Hematopoietic multipotent progenitor cell treated with erythropoietin and hydrocortisone succinate and interleukin-3 and kit ligand, for 8 days (in vitro differentiated cells): ENCODE results near the gene SHANK1.

Experiments used
- DNase-seq: peaks from one replicate; pipeline ENCODE4 v3.0.0-alpha.2; 2015

SHANK1 gene

DNA sequence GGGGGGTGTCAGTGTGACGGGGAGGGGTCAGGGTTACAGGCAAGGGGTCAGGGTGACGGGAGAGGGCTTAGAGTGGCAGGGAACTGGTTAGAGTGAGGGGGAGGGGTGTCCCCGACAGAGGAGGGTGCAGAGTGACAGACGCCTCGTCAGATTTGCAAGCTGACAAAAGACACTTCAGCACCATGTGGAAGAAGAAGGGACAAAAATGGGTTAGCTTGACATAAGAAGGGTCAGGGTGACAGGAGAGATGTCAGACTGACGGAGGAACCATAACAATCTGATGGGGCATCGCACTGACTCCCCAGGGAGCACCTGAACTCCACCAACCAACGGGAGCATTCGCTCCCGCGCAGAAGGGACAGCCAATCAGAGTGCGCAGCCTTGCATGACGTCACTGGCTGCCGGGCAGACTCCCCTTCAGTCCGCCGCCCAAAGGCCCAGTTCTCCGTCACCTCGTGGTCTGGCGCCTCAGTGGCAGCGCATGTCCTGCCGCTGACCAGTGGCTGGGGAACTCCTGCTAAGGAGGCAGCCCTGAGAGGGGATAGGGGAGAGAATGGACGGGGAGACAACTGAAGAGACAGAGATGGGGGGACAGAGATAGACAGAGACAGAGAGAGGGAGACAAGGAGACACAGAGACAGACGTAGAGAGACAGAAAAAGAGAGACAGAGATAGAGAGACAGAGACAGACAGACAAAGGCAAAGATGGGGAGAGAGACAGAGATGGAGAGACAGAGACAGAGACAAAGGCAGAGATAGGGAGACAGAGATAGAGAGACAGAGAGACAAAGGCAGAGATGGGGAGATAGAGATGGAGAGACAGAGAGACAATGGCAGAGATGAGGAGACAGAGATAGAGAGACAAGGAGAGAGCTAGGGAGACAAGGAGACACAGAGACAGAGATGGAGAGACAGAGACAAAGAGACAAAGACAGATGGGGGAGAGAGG is 40.2 kb downstream of the SHANK1 start:
- DNase-seq, result peak; percentile 83

DNA sequence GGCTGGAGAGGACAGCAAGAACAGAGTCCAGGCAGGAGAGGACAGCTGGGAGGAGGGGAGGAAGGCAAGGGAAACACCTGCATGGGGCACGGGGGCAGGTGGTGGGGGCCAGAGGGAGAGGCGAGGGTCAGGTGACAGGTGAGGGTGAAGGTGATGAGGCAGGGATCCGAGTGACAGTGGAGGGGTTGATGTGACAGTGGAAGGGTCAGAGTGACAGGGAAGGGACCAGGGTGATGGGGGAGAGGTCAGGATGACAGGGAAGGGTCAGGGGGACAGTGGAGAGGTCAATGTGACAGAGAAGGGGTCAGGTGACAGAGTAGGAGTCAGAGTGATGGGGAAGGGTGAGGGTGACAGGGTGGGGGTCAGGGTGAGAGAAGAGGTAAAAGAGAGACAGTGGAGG is 41.3 kb downstream of the SHANK1 start:
- no peak for DNase-seq

DNA sequence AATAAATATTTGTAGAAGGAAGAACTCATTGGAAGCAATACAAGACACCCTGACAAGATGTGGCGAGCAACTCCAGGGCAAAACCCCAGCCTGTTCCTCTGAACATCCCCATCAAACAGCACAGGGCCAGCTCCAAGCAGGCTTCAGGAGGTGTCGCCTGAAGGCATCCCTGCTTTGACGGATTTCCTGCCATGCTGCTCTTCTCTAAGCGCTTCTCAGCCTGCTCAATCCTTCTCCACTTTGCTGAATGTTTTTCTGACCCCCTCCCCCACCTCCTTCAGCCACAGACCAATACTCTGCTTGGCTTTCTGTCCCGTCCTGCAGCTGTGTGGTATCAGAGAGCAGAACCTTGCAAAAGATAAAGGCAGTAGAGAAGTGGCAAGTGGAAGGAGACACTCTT is 42.0 kb downstream of the SHANK1 start:
- no peak for DNase-seq

DNA sequence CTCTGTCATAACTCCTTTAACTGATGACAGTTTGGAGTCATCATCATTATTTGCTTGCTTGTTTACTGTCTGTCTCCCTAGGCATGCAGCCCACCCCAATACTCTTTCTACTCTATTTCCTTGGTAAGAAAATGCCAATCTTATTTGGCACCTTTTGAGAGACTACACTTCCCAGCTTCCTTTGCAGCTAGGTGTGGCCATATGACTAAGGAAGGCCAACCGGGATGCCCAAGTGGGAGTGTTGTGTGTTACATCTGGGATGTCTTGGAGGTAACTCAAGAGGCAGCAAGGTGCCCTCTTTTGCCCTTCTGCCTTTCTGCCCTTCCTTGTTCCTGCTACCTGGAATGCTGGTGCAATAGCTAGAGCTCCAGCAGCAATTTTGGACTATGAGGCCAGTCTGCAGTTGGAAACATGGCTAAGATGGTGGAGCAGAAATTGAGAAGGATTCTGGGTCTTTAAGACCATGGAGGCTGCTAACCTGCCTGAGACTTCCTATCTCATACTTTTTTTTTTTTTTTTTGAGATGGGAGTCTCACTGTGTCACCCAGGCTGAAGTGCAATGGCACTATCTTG is 42.9 kb downstream of the SHANK1 start:
- DNase-seq, result no peak

DNA sequence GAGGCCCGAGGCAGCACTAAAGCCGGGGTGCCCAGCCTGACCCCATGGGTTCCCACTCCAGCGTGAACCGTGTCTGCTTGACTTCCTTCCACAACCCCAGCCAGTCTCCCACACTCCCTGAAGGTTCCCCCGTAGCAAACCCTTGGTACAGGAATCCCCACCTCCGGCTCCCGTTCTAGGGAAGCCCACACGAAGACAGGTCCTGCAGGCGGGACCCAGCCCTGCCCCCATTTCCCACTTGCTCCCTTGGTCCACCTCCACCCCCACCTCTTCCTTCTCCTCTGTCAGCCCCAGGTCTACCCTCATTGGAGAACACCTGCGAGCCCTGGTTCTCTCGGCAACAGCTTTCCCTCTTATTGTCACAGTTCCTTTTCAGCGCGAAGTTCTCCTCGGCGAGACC is 46.5 kb downstream of the SHANK1 start:
- DNase-seq, result no peak

DNA sequence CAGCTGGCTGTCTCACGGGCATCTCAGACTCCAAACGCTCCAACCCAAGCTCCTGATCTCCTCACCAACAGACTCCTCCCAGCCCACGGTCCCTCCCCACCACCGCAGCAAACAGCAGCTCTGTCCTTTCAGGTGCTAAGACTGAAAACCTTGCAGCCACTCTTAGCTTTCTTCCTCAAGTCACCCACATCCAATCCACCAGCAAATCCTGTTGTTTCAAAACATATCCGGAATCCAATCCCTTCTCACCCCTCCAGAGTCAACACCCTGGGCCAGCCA is 49.6 kb downstream of the SHANK1 start:
- no peak for DNase-seq

DNA sequence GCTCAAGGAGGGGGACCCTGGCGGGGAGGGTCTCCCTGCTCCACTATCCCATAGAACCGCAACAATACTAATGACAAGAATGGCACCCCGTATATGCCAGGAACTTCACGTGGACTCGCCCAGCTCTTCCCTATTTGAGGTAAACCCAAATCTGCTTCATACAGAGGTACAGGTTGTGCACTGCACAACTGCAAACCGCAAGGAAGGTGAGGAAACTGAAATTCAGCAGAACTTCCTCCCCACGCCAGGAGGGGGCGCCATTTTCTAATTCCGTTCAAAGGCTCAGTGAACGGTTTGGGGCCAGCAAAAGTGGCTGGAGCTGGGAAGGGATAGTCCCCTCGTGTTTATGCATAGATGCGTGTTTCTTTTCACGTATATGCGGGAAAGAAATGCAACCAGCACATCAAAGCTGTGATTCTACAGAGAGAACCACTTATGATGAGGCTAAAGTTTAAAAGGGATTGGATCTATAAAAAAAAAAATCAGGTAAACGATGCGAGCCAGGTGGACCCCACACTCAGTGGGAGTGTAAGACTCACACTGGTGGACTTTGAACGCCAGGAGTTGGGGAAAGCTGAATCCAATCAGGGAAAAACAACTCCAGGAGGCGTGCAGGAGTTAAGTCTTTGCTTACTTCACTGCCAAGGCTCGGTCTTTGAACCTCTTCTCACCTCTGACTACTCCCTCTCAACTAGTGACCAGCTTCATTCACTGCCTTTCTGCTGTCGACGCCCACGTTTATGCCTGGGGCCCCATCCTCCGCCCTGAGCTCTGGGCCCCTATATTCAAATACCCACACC is 50.1 kb downstream of the SHANK1 start:
- DNase-seq, result peak; percentile 49

DNA sequence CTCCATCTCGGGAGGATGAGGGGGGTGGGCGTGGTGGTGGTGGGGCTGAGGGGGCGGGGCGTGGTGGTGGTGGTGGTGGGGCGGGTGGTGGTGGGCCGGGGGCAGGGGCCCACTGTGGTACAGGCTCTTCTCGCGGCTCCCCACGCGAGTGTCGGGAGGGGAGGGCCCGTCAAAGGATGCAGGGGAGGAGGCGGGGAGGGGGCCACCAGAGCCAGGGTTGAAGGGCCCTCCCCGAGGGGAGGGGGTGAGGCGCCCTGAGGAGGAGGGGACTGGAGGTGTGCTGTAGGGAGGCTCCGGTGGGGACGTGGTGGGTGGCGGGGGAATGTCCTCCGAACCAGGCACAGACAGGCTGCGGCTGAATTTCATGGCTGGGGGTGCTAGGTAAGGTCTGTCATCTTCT is 50.7 kb downstream of the SHANK1 start:
- no peak for DNase-seq

DNA sequence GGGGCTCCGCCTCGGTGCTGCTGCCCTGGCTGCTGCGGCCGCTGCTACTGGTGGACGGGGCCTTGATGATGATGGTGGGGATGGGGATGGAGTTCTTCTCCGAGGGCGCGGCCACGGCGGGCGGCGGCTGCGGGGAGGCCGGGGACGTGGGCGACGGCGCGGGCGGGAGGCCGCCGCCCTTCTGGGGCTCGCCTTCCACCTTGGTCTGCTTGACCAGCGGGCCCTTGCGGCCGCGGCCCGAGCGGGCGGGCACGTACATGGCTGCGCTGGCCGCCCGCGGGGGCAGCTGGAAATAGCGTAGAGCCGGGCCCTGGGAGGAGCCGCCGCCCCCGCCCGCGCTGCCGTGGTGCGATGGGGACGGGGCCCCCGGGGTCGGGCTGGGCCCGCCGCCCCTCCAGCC is 51.2 kb downstream of the SHANK1 start:
- no peak for DNase-seq

DNA sequence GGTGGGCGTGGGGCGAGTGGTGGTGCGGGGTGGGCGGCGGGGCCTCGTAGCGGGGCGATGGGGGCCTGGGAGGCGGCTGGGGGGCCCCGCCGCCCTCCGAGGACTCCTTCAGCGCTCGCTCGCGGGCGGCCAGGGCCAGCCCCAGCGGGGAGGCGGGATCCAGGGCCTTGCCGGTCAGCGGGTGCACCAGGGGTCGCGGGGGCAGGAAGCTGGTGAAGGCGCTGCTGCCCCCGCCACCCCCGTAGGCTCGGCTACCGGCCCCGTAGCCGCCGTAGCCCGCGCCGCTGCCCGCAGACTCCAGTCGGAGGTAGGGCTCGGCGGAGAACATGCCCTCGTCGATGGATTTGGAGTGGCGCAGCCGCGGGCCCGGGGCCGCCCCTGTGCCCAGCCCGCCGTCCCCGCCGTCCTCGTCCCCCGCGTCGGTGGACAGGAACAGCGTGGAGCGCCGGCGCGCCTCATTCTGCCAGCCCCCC is 51.8 kb downstream of the SHANK1 start:
- no peak for DNase-seq

DNA sequence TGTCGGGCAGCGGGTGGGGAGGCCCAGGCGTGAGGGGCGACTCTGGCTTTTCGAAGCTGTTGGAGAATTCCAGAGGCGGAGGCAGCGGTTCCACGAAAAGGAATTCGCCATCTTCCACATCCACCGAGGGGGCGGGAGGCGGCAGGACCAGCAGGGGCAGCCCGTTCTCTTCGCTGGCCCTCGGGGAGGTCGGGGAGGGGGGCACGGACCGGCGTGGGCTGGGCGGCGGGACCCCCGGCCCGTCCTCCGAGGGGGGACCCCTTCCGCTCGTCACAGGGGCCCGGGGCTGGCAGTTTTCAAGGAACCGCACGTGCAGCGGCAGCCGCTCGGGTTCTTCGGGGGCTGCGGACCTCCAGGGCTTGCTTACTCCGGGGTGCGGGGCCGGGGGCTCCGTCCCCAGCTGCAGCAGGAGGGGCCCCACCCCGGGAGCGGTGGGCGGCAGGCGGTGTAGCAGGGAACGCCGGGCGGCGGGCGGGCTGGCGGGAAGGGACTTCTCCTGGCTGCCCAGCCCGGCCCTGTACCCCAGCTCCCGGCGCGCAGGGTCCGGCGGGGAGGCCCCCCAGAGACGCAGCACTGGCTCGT is 52.3 kb downstream of the SHANK1 start:
- no peak for DNase-seq

DNA sequence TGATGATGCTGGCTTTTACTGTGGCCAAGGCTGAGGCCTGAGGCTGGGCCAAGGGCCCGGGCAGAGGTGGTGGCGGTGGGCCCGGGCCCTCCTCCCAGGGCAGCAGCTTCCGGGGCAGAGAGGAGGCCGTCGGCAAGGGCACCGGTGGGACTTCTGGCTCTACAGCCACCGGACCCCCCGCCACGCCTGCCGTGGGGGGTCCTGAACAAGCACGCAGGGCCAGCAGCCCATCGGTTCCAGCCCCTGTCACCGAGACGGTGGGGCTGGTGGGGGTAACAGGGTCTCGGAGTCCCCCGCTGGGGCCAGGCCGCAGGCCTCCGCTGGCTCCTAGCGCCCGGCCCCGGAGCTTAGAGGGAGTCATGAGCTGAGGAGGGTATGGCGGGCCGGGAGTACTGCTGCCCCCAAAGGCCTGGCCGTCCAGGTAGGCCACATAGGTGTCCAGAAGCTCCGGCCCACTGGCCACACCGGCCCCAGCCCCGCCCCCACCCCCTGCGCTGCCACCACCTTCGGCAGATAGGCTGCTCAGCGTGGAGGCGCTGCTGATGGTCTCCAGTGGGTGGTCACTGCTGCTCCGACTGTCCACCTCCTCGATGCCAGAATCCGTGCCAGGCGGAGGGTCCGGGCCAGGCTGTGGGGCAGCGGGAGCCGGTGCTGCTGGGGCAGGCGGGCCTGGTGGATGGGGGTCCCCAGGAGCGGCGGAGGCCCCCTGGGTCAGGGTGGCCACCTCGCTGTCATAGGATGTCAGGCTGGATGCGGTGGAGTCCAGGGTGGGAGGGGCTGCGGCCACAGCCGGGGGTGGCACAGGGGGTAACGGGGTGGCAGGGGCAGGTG is 53.0 kb downstream of the SHANK1 start:
- DNase-seq, result no peak

DNA sequence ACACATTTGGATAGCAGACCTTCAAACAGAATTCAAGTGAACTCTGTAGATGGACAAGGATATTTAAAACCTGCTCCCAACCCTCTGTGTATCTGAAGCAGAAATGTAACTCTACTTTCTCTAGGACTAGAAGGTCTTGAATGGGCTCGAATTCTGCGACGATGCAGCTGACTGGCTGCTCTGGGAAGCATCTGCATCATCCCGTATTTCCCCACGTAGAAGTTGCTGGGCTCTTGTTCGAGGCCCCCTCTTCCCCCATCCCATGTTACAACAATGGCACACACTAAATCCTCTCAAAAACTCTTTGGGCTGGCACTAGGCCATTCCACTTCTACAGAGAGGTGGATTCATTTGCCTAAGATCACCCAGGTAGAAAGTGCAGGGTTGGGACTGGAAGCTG is 55.4 kb downstream of the SHANK1 start:
- no peak for DNase-seq

DNA sequence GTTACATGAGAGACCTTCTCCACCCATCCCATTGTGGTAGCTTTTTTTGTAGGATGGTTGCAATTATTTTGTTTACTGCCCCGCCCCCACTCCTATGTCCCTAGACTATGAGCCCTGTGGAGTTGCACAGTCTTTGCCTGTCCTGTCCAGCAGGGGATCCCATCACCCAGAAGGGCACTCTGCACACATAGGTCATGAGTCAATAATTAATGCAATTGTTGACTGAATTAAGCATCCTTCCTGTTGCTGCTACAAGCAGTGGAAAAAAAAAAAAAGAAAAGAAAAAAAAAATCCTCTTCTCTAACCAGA is 56.2 kb downstream of the SHANK1 start:
- peak; percentile 37 for DNase-seq

DNA sequence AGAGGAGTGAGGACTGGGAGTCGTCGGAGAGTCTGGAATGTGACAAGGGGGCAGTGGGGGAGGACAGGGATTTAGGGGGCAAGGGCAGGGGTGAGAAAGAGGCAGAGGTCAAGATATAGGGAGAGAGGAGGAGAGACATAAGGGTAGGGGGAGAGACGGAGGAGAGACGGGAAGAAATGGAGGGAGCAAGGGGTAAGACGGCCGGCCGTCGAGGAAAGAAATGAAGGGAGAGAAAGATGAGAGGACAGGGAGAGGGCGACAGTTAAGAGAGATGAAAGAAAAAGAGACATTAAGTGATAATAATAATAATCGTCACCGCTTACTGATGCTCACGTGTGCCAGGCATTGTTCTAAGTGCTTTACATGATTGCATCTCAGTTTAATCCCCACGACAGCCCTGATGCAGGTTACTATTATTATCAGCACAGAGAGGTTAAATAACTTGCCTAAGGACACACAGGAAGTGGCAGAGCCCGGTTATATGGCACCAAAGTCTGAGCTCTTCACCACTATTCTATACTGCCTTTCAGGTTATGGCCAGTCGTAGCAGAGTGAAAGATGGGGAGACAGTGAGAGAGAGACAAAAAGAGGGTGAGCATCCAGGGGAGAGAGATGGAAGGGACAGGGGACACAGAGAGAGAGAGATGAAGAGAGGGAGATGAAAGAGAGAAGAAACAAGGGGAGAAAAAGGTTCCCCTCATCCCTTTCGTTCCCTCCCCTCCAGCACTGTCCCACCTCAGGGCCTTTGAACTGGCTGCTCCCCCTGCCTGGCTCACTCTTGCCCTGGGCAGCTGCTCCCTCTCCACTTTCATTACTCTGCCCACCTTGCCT is 56.7 kb downstream of the SHANK1 start:
- no peak for DNase-seq

DNA sequence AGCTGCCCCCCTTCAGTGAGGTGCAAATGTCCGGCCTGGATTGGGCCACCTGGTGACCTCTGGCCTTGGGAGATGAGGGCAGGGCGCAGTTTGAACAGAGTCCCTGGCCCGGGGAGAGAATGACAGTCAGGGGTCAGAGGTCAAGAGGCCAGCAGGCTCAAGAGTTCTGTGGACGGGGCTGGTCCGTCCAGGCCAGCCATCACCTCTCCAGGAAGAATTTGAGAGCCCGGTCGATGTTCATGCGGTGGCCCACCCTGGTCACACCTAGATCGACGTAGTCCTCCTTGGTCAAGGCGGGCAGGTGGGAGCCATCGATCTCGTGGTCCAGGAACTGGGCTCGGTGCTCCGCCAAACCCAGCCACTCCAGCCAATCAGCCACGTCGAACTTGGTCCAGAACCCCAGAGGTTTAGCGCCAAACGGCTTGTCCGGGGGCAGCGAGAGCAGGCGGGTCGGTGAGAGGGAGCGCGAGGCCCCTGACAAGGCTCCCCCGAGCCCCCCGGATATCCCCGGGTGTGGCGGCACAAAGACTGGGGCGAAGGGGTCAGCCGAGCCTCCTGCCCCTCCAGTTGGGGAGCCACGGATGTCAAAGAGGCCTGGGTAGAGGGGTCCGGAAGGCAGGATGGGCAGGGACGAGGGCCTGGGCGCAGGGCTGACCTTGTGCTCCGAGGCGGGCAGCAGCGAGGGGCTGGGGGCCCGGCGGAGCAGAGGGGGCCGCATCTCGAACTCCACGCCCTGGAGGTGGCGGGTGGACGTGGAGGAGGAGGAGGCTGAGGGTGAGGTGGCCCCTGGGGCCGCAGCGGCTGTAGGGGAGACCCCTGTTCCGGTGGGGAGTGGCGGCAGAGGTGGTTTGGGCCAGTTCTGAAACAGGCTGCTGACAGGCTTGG is 57.6 kb downstream of the SHANK1 start:
- DNase-seq, result no peak

DNA sequence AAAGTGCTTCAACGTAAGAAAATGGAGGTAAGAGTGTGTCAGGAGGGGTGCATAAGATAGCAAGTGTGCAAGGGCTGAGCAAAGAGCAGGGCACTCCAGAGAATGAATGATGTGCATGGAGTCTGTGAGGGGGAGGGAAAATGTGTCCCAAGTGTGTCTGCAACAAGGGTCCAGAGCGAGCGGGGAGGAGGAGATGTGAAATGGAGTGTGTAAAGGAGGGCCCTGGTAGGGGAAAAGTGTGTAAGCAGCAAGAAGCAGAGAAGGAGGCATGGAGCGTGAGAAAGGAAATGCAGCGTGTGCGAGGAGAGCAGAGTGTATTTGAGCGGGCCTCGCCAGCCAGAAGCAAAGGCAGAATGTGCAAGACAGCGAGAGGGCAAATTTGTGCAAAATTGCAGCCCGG is 58.6 kb downstream of the SHANK1 start:
- no peak for DNase-seq

DNA sequence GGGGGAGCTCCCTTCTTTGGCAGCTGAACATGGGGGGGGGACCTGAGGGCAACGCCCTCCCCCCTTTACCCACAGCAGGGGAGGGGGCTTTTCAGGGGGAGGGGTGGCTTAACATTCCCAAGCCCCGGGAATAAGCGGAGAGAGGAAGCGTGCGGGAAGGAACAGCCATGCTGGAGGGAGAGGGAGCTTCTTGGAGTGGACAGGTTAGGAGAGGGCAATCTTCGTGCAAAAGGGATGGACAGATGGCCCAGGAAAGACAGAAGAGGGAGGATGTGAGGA is 59.6 kb downstream of the SHANK1 start:
- DNase-seq, result no peak

DNA sequence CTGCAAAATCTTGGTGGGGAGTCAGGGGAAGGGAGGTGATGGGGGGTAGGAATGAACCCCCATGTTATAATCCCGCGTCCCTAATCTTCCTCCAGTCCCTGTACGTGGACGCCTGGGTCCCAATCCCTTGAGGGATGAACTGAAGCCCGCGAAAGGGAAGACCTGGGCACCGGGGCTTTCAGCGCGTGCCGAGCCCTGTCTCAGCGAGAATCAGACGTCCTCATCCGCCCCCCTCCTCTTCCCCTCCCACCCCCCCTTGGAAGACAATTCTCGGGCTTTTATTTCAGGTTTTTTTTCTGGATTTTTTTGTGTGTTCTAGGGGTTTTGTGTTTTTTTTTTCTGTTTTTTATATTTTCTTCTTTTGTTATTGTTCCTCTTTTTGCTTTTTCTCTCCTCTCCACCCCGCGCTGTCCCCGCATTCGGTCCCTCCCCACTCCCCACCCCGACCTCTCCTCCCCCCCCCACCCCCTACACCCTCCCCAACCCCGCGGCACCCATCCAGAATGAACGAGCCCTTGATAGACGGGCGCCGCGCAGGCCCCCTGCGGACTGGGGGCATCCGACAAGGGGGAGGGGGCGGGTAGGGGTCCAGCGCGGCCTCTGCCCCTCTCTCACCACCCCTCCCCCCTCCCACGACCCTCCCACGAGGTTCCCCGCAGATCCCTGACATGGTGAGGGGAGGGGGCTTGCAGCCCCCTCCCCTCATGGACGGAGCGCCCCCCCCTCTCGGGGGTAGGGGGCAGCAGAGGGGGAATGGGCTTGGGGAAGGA is 60.1 kb downstream of the SHANK1 start:
- DNase-seq, result no peak
